CD14-positive monocyte (primary cell): ENCODE data around the gene FFAR3. TPM values are rescaled to one million over a fixed set of nuclear protein-coding genes. Genes with fewer than 3 reads are reported as not detected.

Experiments
- DNase-seq, 3 donors: peaks; one replicate each; pipeline ENCODE4 v3.0.0-alpha.2; 2011 to 2022
- H2AFZ ChIP-seq: 2 replicates; pipeline ENCODE4 v1.6.0; 2012; ENCODE audit warnings: mild to moderate bottlenecking, low read depth, low read length, inconsistent platforms; ENCODE audit not compliant: insufficient read depth, poor library complexity, severe bottlenecking
- H3K27ac ChIP-seq, 2 donors: 1 replicate in 1 of 2; 2 replicates in 1 of 2; pipeline ENCODE4 v1.5.1; 2012 to 2013; ENCODE audit warnings: low read length in 2 of 2, control low read depth in 1 of 2, inconsistent platforms in 1 of 2, low read depth in 1 of 2, mild to moderate bottlenecking in 1 of 2
- H3K27me3 ChIP-seq, 2 donors: one replicate each; pipeline versions ENCODE4 v1.6.0 to v1.6.1; 2011 to 2013; ENCODE audit warnings: low read length in 2 of 2; ENCODE audit not compliant: control insufficient read depth in 2 of 2, insufficient read depth in 2 of 2
- H3K36me3 ChIP-seq, 2 donors: replicated peaks in 1 of 2; 1 replicate in 1 of 2; 2 replicates in 1 of 2; pipeline versions ENCODE4 v1.5.1 to v1.6.1; 2012 to 2013; ENCODE audit warnings: low read length in 2 of 2, control low read depth in 1 of 2, inconsistent platforms in 1 of 2, mild to moderate bottlenecking in 1 of 2; ENCODE audit not compliant: insufficient read depth in 2 of 2, control insufficient read depth in 1 of 2
- H3K4me1 ChIP-seq, 2 donors: 1 replicate in 1 of 2; 2 replicates in 1 of 2; pipeline versions ENCODE4 v1.5.1 to v1.6.1; 2012 to 2013; ENCODE audit warnings: low read length in 2 of 2, control low read depth in 1 of 2, inconsistent platforms in 1 of 2, mild to moderate bottlenecking in 1 of 2, moderate library complexity in 1 of 2; ENCODE audit not compliant: insufficient read depth in 2 of 2, control insufficient read depth in 1 of 2
- H3K4me2 ChIP-seq: replicated peaks from 2 replicates; pipeline ENCODE3; 2012; ENCODE audit warnings: low read length, moderate library complexity, mild to moderate bottlenecking; ENCODE audit not compliant: poor library complexity, severe bottlenecking; ENCODE audit errors: extremely low read depth
- H3K4me3 ChIP-seq, 3 experiments: fragments of 200-600 bp in 1 of 3; sonication (generic) in 1 of 3; replicated peaks in 1 of 3; 1 replicate in 2 of 3; 2 replicates in 1 of 3; pipeline ENCODE4 v1.5.1; 2011 to 2013; ENCODE audit warnings: low read length in 3 of 3, mild to moderate bottlenecking in 3 of 3, control low read depth in 2 of 3, low read depth in 2 of 3, inconsistent platforms in 1 of 3, moderate library complexity in 1 of 3
- H3K79me2 ChIP-seq: 2 replicates; pipeline ENCODE4 v1.6.0; 2012; ENCODE audit warnings: mild to moderate bottlenecking, control low read depth, inconsistent platforms, low read length, moderate library complexity; ENCODE audit not compliant: insufficient read depth
- H3K9ac ChIP-seq: 2 replicates; pipeline ENCODE4 v1.6.0; 2017; ENCODE audit warnings: low read length, mild to moderate bottlenecking; ENCODE audit not compliant: insufficient read depth, poor library complexity, severe bottlenecking
- H3K9me3 ChIP-seq, 2 donors: replicated peaks in 1 of 2; 1 replicate in 1 of 2; 2 replicates in 1 of 2; pipeline versions ENCODE4 v1.5.1 to v1.6.1; 2012 to 2013; ENCODE audit warnings: low read length in 2 of 2, control low read depth in 1 of 2; ENCODE audit not compliant: control insufficient read depth in 1 of 2, insufficient read depth in 1 of 2
- H4K20me1 ChIP-seq: 2 replicates; pipeline ENCODE4 v1.6.0; 2012; ENCODE audit warnings: mild to moderate bottlenecking, low read length, control low read depth, moderate library complexity; ENCODE audit not compliant: insufficient read depth
- H3K27ac Mint-ChIP-seq, 7 donors: one replicate each; pipeline ENCODE4 v1.8.0; 2020; ENCODE audit warnings: mild to moderate bottlenecking in 7 of 7, mixed read lengths in 7 of 7, moderate library complexity in 6 of 7, inconsistent platforms in 2 of 7
- H3K27me3 Mint-ChIP-seq, 3 donors: one replicate each; pipeline ENCODE4 v1.8.0; 2021 to 2022; ENCODE audit warnings: low read depth in 3 of 3, mild to moderate bottlenecking in 3 of 3, mixed read lengths in 3 of 3, moderate library complexity in 3 of 3, inconsistent platforms in 1 of 3
- H3K36me3 Mint-ChIP-seq, 2 donors: one replicate each; pipeline ENCODE4 v1.8.0; 2020; ENCODE audit warnings: mixed read lengths in 2 of 2, inconsistent platforms in 1 of 2, mild to moderate bottlenecking in 1 of 2
- H3K4me1 Mint-ChIP-seq: one replicate; pipeline ENCODE4 v1.8.0; 2020; ENCODE audit warnings: mild to moderate bottlenecking, mixed read lengths
- H3K4me3 Mint-ChIP-seq, 2 donors: one replicate each; pipeline ENCODE4 v1.8.0; 2020; ENCODE audit warnings: mild to moderate bottlenecking in 2 of 2, mixed read lengths in 2 of 2, moderate library complexity in 1 of 2
- H3K9me3 Mint-ChIP-seq, 7 donors: one replicate each; pipeline ENCODE4 v1.8.0; 2020 to 2022; ENCODE audit warnings: mixed read lengths in 7 of 7, mild to moderate bottlenecking in 6 of 7, moderate library complexity in 6 of 7, inconsistent platforms in 2 of 7
- CTCF ChIP-seq: fragments of 200-600 bp; IDR thresholded peaks from one replicate; pipeline ENCODE4 v1.8.0; 2022; ENCODE audit warnings: antibody characterized with exemption, mild to moderate bottlenecking
- WGBS: methylation state at CpG from one replicate; pipeline ENCODE4 v1.1.5; 2013; ENCODE audit warnings: missing lambda C conversion rate; ENCODE audit not compliant: insufficient coverage; 5-methylcytosine and 5-hydroxymethylcytosine counted together
- intact Hi-C, 2 donors: fragments of 100-400 bp; cut with micrococcal nuclease; formaldehyde crosslinking; loops; one replicate each; pipeline versions ENCODE4 v1.15.0 to v1.15.1; 2023
- polyA plus RNA-seq, 3 donors: library from polyadenylated mRNA; depleted of rRNA in 1 of 3; unstranded in 2 of 3; stranded (reverse) in 1 of 3; fragments of 300-500 nt in 2 of 3; fragments of >200 nt in 1 of 3; fragmentation: Illumina TruSeq in 2 of 3; gene quantifications; 1 replicate in 2 of 3; 2 replicates in 1 of 3; pipeline ENCODE4 v1.2.3, GENCODE V29; 2012 to 2021

The FFAR3 gene
- polyA plus RNA-seq, 3 donors: 1.2 to 17.9 (median 1.2) TPM

- no peaks in the 10 kb centered on the region for H3K9me3 ChIP-seq
- H3K4me2 ChIP-seq: no peak overlapping the region
- no peaks in the 10 kb centered on the region for H3K36me3 ChIP-seq
- H3K27ac ChIP-seq: no peak overlapping the region
- no peaks in the 10 kb centered on the region for H4K20me1 ChIP-seq
- peaks cover 10 to 21% of the 10 kb centered on the region in 2 donors for H3K4me1 ChIP-seq
- TF ChIP-seq CTCF: no peak
- H3K36me3 Mint-ChIP-seq: peaks cover 4 to 5% of the 10 kb centered on the region in 2 donors
- H2AFZ ChIP-seq: no peak overlapping the region
- no peaks in the 10 kb centered on the region for H3K79me2 ChIP-seq
- DNase-seq: no peak
- H3K27me3 ChIP-seq: no peaks in the 10 kb centered on the region
- no peak overlapping the region for H3K4me3 ChIP-seq
- 91% methylated on average over 14 of the region's 16 CpGs for WGBS
- H3K9me3 Mint-ChIP-seq: peaks cover 0 to 5% (median 0%) of the 10 kb centered on the region in 7 donors
- H3K27me3 Mint-ChIP-seq: peaks cover 8 to 22% (median 8%) of the 10 kb centered on the region in 3 donors
- H3K9ac ChIP-seq: no peak overlapping the region
- intact Hi-C loops: loop anchor here in 1 of 2 donors (5.0 to 10.0 kb wide), 2 partner anchors 59 to 146 kb away; partner anchors contain the start of gene HAMP
- H3K4me3 Mint-ChIP-seq: no peak overlapping the region
- H3K27ac Mint-ChIP-seq: no peak overlapping the region
- peaks cover 21% of the 10 kb centered on the region for H3K4me1 Mint-ChIP-seq
Measured at GRCh38 chr19:35341006-35341405, 17.3 kb upstream of the FFAR3 start.

GRCh38 chr19:35341565-35342225 is 16.6 kb upstream of the FFAR3 start:
- Mint-ChIP-seq H3K4me3 (no peak overlapping the region), H3K36me3 (peaks cover 4 to 5% of the 10 kb centered on the region in 2 donors)
- no peak overlapping the region for H3K27ac ChIP-seq

More at GRCh38 chr19:35341565-35342225, 16.6 kb upstream of the FFAR3 start:
- no peaks in the 10 kb centered on the region for H3K9me3 ChIP-seq
- no peaks in the 10 kb centered on the region for H4K20me1 ChIP-seq
- peaks cover 8 to 28% (median 9%) of the 10 kb centered on the region in 3 donors for H3K27me3 Mint-ChIP-seq
- H3K4me2 ChIP-seq: no peak overlapping the region
- peaks cover 17 to 28% of the 10 kb centered on the region in 2 donors for H3K4me1 ChIP-seq
- 87% methylated on average over 10 of the region's 14 CpGs for WGBS
- no peak overlapping the region for H2AFZ ChIP-seq
- DNase-seq: no peak
- TF ChIP-seq CTCF: no peak
- no peaks in the 10 kb centered on the region for H3K36me3 ChIP-seq
- intact Hi-C loops: loop anchor here in 1 of 2 donors (5.0 to 10.0 kb wide), 2 partner anchors 59 to 147 kb away; partner anchors contain the start of gene HAMP
- no peaks in the 10 kb centered on the region for H3K79me2 ChIP-seq
- peaks cover 0 to 5% (median 0%) of the 10 kb centered on the region in 7 donors for H3K9me3 Mint-ChIP-seq
- H3K27me3 ChIP-seq: no peaks in the 10 kb centered on the region
- peaks cover 27% of the 10 kb centered on the region for H3K4me1 Mint-ChIP-seq
- peak overlapping the region in 3 of 7 donors; percentile 23 to 50 (median 35) for H3K27ac Mint-ChIP-seq
- H3K9ac ChIP-seq: no peak overlapping the region
- H3K4me3 ChIP-seq: no peak overlapping the region
